SH-SY5Y (cell line): Measurements from ENCODE around the gene PTEN.

ENCODE experiments used
- GATA2 ChIP-seq: IDR thresholded peaks from 2 replicates; pipeline ENCODE4 v1.6.1; 2011; ENCODE audit warnings: mild to moderate bottlenecking, low read depth, low read length
- GATA3 ChIP-seq: IDR thresholded peaks from 2 replicates; pipeline ENCODE4 v1.6.1; 2011; ENCODE audit warnings: low read depth, mild to moderate bottlenecking, low read length, moderate library complexity

The PTEN gene

DNA sequence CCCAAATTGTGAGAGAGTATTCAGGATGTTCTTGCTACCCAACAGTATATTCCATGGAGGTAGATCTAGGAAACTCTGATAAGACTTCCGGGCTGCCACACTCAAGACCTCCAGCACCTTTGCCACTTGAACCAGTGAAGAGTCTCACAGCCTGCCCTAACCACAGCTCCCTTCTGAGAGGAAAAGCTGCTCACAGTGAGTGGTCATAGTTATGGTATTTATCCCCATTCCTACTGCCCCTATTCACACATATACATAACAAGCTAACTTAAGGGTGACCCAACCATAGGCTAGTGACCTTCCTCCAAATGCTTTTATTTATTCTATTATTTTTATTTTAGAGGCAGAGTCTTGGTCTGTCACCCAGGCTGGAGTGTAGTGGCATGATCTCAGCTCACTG, 156.3 kb downstream of the PTEN start:
- no peak for TF ChIP-seq GATA2
- no peak for TF ChIP-seq GATA3
